GM19395 (cell line): ENCODE results near the gene SLC38A6.
"Not testable (repeated sequence)": the region's sequence is repeated elsewhere in the genome, so short reads cannot be mapped to it uniquely, and the experiment has no call there.

Experiments
- ATAC-seq: cut with Tn5 transposase; IDR thresholded peaks from one replicate; pipeline ENCODE4 v1.9.1; 2021; ENCODE audit warnings: mild to moderate bottlenecking, moderate library complexity; ENCODE audit not compliant: unreplicated experiment

The SLC38A6 gene

GRCh38 chr14:61048640-61049039 lies 67.6 kb downstream of the SLC38A6 start:
- no peak for ATAC-seq

GRCh38 chr14:61050417-61050816 lies 69.4 kb downstream of the SLC38A6 start:
- no peak for ATAC-seq

GRCh38 chr14:61051051-61051450 lies 70.0 kb downstream of the SLC38A6 start:
- no peak for ATAC-seq

GRCh38 chr14:61051621-61052020 lies 70.6 kb downstream of the SLC38A6 start:
- no peak for ATAC-seq

- no peak for ATAC-seq
Measured at GRCh38 chr14:61063461-61063860, 82.4 kb downstream of the SLC38A6 start.

GRCh38 chr14:61064210-61064609 lies 83.2 kb downstream of the SLC38A6 start:
- ATAC-seq = no peak

- no peak for ATAC-seq
Measured at GRCh38 chr14:61064856-61065255, 83.8 kb downstream of the SLC38A6 start.

- no peak for ATAC-seq
Measured at GRCh38 chr14:61065656-61066055, 84.6 kb downstream of the SLC38A6 start.

GRCh38 chr14:61072442-61072841 lies 91.4 kb downstream of the SLC38A6 start:
- not testable (repeated sequence) for ATAC-seq

GRCh38 chr14:61074852-61075251 lies 93.8 kb downstream of the SLC38A6 start:
- no peak for ATAC-seq

GRCh38 chr14:61076556-61076955 lies 95.5 kb downstream of the SLC38A6 start:
- ATAC-seq = no peak

- ATAC-seq = no peak
Measured at GRCh38 chr14:61077437-61077836, 96.4 kb downstream of the SLC38A6 start.

- ATAC-seq = no peak
Measured at GRCh38 chr14:61077951-61078720, 97.1 kb downstream of the SLC38A6 start.

- ATAC-seq = peak; percentile 81
Measured at GRCh38 chr14:61080591-61081010, 99.6 kb downstream of the SLC38A6 start.

- no peak for ATAC-seq
Measured at GRCh38 chr14:61088081-61088480, 107.0 kb downstream of the SLC38A6 start.

- ATAC-seq = no peak
Measured at GRCh38 chr14:61089126-61089750, 108.2 kb downstream of the SLC38A6 start.

- ATAC-seq = peak; percentile 89
Measured at GRCh38 chr14:61090432-61091216, 109.6 kb downstream of the SLC38A6 start.

GRCh38 chr14:61091657-61092273 lies 110.7 kb downstream of the SLC38A6 start:
- no peak for ATAC-seq

- ATAC-seq = not testable (repeated sequence)
Measured at GRCh38 chr14:61098096-61098495, 117.1 kb downstream of the SLC38A6 start.

- ATAC-seq = no peak
Measured at GRCh38 chr14:61098721-61099120, 117.7 kb downstream of the SLC38A6 start.

- ATAC-seq = no peak
Measured at GRCh38 chr14:61099216-61099835, 118.3 kb downstream of the SLC38A6 start.
